Smooth muscle cell (in vitro differentiated cells): ENCODE measurements around the gene CYP27A1. TPM values are rescaled to one million over a fixed set of nuclear protein-coding genes. Genes with fewer than 3 reads are reported as not detected.

Experiments used
- DNase-seq: peaks from one replicate; lab custom pipeline; 2025; ENCODE audit not compliant: unreplicated experiment; lab: John Stamatoyannopoulos, UW
- H2AFZ ChIP-seq: fragments of 200-600 bp; sonication (generic); 2 replicates; pipeline ENCODE4 v1.6.0; 2016; ENCODE audit warnings: antibody characterized with exemption, low read depth, mild to moderate bottlenecking
- H3F3A ChIP-seq: fragments of 200-600 bp; sonication (generic); 2 replicates; pipeline ENCODE4 v1.6.0; 2017; ENCODE audit warnings: antibody characterized with exemption, low read depth
- H3K27ac ChIP-seq: fragments of 200-600 bp; sonication (generic); 2 replicates; pipeline ENCODE4 v1.5.1; 2016; ENCODE audit warnings: low read depth, mild to moderate bottlenecking
- H3K27me3 ChIP-seq: fragments of 200-600 bp; sonication (generic); 2 replicates; pipeline ENCODE4 v1.6.1; 2016; ENCODE audit warnings: low read depth, mild to moderate bottlenecking
- H3K36me3 ChIP-seq: fragments of 200-600 bp; sonication (generic); 2 replicates; pipeline ENCODE4 v1.5.1; 2016; ENCODE audit warnings: low read depth
- H3K4me1 ChIP-seq: fragments of 200-600 bp; sonication (generic); 2 replicates; pipeline ENCODE4 v1.5.1; 2016; ENCODE audit warnings: low read depth
- H3K4me2 ChIP-seq: fragments of 200-600 bp; sonication (generic); 2 replicates; pipeline ENCODE4 v1.6.0; 2016; ENCODE audit warnings: mild to moderate bottlenecking
- H3K4me3 ChIP-seq: fragments of 200-600 bp; sonication (generic); 2 replicates; pipeline ENCODE4 v1.5.1; 2016; ENCODE audit warnings: mild to moderate bottlenecking
- H3K79me2 ChIP-seq: fragments of 200-600 bp; sonication (generic); 2 replicates; pipeline ENCODE4 v1.6.0; 2016; ENCODE audit warnings: low read depth, mild to moderate bottlenecking
- H3K9ac ChIP-seq: fragments of 200-600 bp; sonication (generic); 2 replicates; pipeline ENCODE4 v1.6.0; 2016; ENCODE audit warnings: low read depth
- H3K9me3 ChIP-seq: fragments of 200-600 bp; sonication (generic); replicated peaks from 2 replicates; pipeline ENCODE4 v1.5.1; 2016; ENCODE audit warnings: low read depth
- H4K20me1 ChIP-seq: fragments of 200-600 bp; sonication (generic); 2 replicates; pipeline ENCODE4 v1.6.0; 2016; ENCODE audit warnings: low read depth
- WGBS: methylation state at CpG from one replicate; pipeline ENCODE4 v1.1.7; 2016; ENCODE audit warnings: low lambda C conversion rate; 5-methylcytosine and 5-hydroxymethylcytosine counted together
- polyA plus RNA-seq: library from polyadenylated mRNA; unstranded; fragments of >200 nt; fragmentation: Nextera tagmentation; extraction: Ambion mirVana; gene quantifications from 2 replicates; pipeline ENCODE4 v1.2.1, GENCODE V29; 2016
- total RNA-seq: library from RNA; depleted of rRNA; stranded (reverse); fragments of >200 nt; gene quantifications from 2 replicates; pipeline ENCODE4 v1.2.3, GENCODE V29; 2014
- TF ChIP-seq, protein P1 (sequence below): fragments of 200-600 bp; sonication (generic); IDR thresholded peaks from 2 replicates; pipeline ENCODE4 v1.5.1; 2017; ENCODE audit warnings: borderline replicate concordance, mild to moderate bottlenecking, antibody characterized with exemption; ENCODE audit not compliant: insufficient read depth, poor library complexity, severe bottlenecking

CYP27A1 gene
- total and polyA plus RNA-seq, 2 experiments from 2014 or later: 11.2 to 11.5 TPM

DNA sequence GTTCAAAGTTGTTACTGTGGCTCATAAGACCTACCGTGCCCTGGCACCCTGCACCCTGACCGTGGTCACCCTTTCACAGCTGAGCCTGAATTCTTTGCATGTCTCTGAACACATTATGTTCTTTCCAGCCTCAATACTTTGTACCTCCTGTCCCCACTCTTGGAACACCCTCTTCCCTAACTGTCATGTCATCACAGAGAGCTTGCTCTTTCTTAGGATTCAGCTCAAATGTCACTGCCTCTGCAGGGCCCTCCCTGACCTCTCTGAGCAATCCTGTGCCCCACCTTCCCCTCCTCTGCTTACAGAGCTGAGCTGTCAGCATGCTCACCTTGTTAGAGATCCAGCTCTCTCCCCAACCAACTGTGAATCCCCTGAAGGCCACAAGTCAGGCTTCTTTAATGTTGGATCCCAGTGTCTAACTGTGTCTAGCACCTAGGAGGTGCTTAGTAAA is 34.6 kb downstream of the CYP27A1 start:
- H3K4me2 ChIP-seq: no peak overlapping the region
- DNase-seq: no peak
- no peaks in the 10 kb centered on the region for H3K4me1 ChIP-seq
- H3K4me3 ChIP-seq: no peak overlapping the region
- no peaks in the 10 kb centered on the region for H3F3A ChIP-seq
- TF ChIP-seq, protein P1, sequence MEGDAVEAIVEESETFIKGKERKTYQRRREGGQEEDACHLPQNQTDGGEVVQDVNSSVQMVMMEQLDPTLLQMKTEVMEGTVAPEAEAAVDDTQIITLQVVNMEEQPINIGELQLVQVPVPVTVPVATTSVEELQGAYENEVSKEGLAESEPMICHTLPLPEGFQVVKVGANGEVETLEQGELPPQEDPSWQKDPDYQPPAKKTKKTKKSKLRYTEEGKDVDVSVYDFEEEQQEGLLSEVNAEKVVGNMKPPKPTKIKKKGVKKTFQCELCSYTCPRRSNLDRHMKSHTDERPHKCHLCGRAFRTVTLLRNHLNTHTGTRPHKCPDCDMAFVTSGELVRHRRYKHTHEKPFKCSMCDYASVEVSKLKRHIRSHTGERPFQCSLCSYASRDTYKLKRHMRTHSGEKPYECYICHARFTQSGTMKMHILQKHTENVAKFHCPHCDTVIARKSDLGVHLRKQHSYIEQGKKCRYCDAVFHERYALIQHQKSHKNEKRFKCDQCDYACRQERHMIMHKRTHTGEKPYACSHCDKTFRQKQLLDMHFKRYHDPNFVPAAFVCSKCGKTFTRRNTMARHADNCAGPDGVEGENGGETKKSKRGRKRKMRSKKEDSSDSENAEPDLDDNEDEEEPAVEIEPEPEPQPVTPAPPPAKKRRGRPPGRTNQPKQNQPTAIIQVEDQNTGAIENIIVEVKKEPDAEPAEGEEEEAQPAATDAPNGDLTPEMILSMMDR: no peak
- no peaks in the 10 kb centered on the region for H4K20me1 ChIP-seq
- 89% methylated on average over 2 of the region's 2 CpGs for WGBS
- no peaks in the 10 kb centered on the region for H3K36me3 ChIP-seq
- H3K27me3 ChIP-seq: no peaks in the 10 kb centered on the region
- H3K9ac ChIP-seq: no peak overlapping the region
- no peaks in the 10 kb centered on the region for H3K9me3 ChIP-seq
- H3K79me2 ChIP-seq: no peaks in the 10 kb centered on the region
- no peak overlapping the region for H3K27ac ChIP-seq
- no peak overlapping the region for H2AFZ ChIP-seq

DNA sequence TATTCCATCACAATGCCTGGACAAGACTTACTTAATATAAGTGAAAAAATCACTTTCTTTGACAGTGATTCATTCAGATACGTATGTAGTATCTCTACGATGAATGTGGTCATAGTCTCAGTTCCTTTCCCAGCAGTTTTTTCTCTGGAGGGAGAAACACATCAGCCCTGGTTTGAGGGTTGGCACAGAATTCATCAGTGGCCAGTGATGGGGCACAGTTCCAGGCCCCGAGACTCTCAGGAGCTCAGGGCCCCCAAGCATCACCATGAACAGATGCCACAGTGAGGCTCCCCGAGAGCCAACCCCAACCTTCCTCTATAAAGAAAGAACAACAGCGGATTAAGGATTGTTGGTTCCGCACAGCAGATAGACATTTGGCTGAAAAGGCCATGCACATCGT is 37.1 kb downstream of the CYP27A1 start:
- Histone ChIP-seq H3K4me1 (no peaks in the 10 kb centered on the region), H4K20me1 (no peaks in the 10 kb centered on the region), H3K36me3 (no peaks in the 10 kb centered on the region), H3K79me2 (no peaks in the 10 kb centered on the region), H2AFZ (no peak overlapping the region), H3K27ac (no peak overlapping the region), H3K4me3 (no peak overlapping the region), H3K9me3 (no peaks in the 10 kb centered on the region), H3K9ac (no peak overlapping the region), H3K4me2 (no peak overlapping the region), H3F3A (no peaks in the 10 kb centered on the region), H3K27me3 (no peaks in the 10 kb centered on the region)
- 95% methylated on average over 7 of the region's 7 CpGs for WGBS
- TF ChIP-seq, protein P1: no peak
- DNase-seq: no peak

DNA sequence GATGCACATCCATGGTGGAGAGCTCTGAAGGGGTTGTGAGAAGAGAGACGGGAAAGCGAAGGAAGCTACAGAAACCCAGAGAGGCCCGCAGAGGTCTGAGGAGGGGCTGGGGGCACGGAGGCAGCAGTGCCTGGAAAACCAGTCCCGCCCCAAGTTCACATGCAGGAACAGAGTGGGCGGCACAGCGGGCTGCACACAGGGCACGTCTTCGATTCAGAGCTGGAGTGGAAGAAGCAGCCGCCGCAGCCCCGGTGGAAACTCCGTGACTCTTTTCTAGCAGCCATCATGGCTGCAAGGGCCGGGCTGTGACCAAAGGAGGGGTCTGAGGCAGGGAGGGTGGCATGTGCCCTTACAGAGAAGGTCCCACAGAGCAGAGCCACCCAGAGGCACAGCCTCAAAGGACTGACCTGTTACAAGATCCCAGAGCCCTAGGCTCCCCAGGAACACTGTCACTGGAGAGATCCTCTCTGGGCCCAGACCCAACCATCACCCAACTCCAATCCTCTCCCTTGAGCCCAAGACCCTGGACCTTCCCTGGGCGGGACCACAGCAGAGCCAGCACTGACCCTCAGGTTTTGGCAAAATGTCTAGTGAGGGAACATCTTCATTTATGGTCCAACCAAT is 38.9 kb downstream of the CYP27A1 start:
- H4K20me1 ChIP-seq: no peaks in the 10 kb centered on the region
- H3K9me3 ChIP-seq: no peaks in the 10 kb centered on the region
- H3K79me2 ChIP-seq: no peaks in the 10 kb centered on the region
- no peaks in the 10 kb centered on the region for H3K4me1 ChIP-seq
- no peaks in the 10 kb centered on the region for H3K27me3 ChIP-seq
- H3K36me3 ChIP-seq: no peaks in the 10 kb centered on the region
- no peak for DNase-seq
- 98% methylated on average over 15 of the region's 15 CpGs for WGBS
- no peak overlapping the region for H3K4me3 ChIP-seq
- no peak overlapping the region for H2AFZ ChIP-seq
- H3F3A ChIP-seq: no peaks in the 10 kb centered on the region
- TF ChIP-seq, protein P1: no peak
- no peak overlapping the region for H3K4me2 ChIP-seq
- H3K27ac ChIP-seq: no peak overlapping the region
- no peak overlapping the region for H3K9ac ChIP-seq

DNA sequence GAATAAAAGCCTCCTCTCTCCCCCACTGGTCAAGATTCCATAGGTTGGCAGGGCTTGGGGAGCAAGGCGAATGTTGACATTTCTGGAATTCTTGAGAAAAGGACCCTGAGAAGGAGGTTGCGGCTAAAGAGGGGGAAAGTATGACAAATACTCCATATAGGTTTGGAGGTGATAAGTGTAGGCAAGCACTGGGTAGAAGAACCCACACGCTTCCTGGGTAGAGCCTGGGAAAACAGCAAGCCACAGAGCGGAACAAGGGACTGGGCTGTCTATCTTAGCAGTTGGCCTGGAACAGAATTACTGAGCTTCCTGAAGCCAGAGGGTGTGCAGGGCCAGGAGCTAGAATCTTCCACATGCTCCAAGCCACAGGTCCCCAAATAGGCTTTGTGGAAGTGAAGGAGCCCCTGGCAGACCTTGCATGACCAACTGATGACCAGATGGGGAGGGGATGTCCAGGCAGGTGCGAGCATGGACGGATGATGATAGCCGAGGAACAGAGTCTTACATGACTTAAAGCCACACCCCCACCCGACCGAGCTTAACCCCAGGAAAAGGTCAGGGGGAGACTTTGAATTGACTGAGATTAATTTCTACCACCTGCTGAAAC is 39.8 kb downstream of the CYP27A1 start:
- no peaks in the 10 kb centered on the region for H3F3A ChIP-seq
- H3K4me2 ChIP-seq: no peak overlapping the region
- 87% methylated on average over 9 of the region's 9 CpGs for WGBS
- no peaks in the 10 kb centered on the region for H4K20me1 ChIP-seq
- no peak overlapping the region for H3K9ac ChIP-seq
- no peak overlapping the region for H2AFZ ChIP-seq
- no peaks in the 10 kb centered on the region for H3K36me3 ChIP-seq
- H3K9me3 ChIP-seq: no peaks in the 10 kb centered on the region
- no peaks in the 10 kb centered on the region for H3K4me1 ChIP-seq
- TF ChIP-seq, protein P1: no peak
- H3K4me3 ChIP-seq: no peak overlapping the region
- H3K27ac ChIP-seq: no peak overlapping the region
- H3K79me2 ChIP-seq: no peaks in the 10 kb centered on the region
- no peaks in the 10 kb centered on the region for H3K27me3 ChIP-seq
- DNase-seq: no peak
